H4 (cell line): ENCODE measurements around the gene FN1. TPM values are rescaled to one million over a fixed set of nuclear protein-coding genes. Genes with fewer than 3 reads are reported as not detected.

Experiments
- DNase-seq: peaks from one replicate; pipeline ENCODE4 v3.0.0-alpha.2; 2015; ENCODE audit warnings: low spot score
- total RNA-seq: library from RNA; depleted of rRNA; stranded (reverse); fragments of >200 nt; shearing (Covaris generic); gene quantifications from 2 replicates; pipeline ENCODE4 v1.2.3, GENCODE V29; 2014

FN1 gene
- total RNA-seq, 1 experiment from 2014 or later, result 270 TPM

DNA sequence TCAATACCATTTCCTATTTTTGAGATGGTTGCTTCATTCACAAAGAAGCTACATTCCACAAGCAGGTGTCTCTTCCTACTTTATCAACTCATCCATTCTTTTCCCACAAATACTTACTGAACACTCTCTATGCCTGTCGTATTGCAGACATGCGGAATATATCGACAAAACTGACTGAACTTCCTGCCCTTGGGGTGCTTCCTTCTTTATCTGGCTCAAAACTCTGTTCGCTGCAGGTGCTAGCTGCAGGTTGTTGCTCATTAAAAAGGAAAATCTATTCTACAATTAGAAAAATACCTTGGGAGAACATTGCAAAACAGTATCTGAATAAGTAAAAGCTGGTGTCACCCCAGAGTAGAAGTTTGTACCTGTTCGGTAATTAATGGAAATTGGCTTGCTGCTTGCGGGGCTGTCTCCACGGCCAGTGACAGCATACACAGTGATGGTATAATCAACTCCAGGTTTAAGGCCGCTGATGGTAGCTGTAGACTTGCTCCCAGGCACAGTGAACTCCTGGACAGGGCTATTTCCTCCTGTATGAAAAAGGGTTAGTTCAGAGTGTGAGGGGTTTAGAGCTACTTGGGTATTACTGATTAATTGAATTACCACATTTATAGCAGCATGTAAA lies 52.1 kb downstream of the FN1 start:
- DNase-seq, result no peak

DNA sequence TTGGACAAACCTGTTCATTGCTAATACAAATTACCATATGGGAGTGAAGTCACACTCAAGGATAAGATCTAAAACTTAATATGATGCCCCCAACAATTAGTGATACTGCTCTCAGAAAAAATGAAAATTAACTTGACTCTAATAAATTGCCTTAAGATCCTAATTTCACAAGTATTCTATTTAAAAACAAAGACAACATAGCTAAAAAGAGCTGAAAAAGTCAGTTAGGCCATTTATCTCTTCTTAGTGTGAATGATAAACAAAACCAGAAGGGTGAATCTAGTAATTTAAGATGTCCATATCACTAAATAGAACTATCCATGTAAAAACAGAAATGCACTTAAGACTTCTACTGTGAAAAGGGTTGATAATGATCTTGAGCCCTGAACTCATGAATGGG lies 53.4 kb downstream of the FN1 start:
- DNase-seq, result no peak

DNA sequence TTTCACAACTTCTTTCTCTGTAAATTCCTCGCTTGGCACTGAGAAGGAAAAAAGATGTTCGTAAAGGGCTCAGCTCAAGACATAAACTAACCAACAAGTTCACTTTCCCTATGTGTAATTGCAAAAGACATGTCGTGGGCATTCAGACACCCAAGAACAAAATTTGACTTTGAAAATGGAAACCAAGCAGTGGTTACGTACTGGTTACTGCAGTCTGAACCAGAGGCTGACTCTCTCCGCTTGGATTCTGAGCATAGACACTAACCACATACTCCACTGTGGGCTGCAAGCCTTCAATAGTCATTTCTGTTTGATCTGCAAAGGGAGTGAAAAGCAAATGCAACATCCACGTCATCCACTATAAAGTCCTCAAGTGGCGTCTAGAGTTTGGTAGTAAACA lies 53.9 kb downstream of the FN1 start:
- DNase-seq, result no peak

- no peak for DNase-seq
These were observed 55.2 kb downstream of the FN1 start for GRCh38 chr2:215380699-215381098.

DNA sequence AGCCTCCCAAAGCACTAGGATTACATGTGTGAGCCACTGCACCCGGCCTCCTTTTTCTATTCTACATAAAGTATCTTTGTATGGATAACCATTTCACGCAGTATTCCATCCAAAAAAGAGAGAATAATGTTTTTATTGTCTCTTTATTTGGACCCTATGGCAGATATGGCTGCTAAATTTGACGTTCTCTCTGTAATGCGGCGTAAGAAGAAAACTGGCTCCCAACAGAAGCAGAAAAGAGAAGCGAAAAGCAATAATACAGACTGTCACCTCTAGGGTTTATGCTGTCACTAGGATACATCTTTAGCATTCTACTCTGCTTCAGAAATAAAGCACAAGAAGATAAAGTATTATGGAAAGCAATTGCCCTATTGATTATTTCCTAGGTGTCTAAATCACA lies 55.9 kb downstream of the FN1 start:
- DNase-seq, result no peak

DNA sequence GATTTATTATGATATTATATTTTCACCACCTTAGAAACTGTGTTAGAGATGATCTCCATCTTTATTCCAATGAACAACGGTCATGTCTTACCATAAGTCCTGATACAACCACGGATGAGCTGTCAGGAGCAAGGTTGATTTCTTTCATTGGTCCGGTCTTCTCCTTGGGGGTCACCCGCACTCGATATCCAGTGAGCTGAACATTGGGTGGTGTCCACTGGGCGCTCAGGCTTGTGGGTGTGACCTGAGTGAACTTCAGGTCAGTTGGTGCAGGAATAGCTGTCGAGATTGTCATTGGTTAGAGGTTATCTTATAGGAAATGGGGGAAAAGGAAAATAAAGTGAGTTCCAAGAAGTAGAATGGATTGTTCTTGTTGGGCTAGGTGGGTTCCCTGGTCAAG lies 56.8 kb downstream of the FN1 start:
- DNase-seq, result no peak

DNA sequence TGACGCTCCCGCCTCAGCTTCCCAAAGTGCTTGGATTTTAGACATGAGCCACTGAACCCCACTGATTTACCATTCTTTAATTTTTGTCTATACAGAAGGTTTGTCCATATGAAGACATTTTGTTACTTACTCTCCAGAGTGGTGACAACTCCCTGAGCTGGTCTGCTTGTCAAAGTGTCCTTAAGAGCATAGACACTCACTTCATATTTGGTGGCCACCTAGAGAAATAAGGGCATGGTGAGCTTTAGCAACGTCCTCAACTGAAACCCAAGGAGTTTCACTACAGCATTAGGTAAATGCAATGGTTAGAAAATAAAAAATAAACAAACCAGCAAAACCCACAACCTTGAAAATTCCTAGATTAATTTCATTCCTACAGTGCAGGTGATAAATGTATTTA lies 57.8 kb downstream of the FN1 start:
- DNase-seq, result no peak

DNA sequence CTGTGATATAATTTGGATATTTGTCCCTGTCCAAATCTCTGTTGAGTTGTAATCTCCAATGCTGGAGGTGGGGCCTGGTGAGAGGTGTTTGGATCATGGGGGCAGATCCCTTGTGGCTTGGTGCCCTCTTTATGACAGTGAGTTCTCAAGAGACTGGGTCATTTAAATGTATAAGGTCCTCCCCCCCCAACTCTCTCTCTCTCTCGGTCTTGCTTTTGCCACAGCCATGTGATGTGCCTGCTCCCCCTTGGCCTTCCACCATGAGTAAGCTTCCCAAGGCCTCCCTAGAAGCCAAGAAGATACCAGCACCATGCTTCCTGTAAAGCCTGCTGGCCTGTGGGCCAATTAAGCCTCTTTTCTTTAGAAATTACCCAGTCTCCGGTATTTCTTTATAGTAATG lies 58.6 kb downstream of the FN1 start:
- DNase-seq, result no peak

- DNase-seq, result no peak
These were observed 59.6 kb downstream of the FN1 start for GRCh38 chr2:215376103-215376780.

- no peak for DNase-seq
These were observed 60.4 kb downstream of the FN1 start for GRCh38 chr2:215375467-215375830.

- no peak for DNase-seq
These were observed 61.0 kb downstream of the FN1 start for GRCh38 chr2:215374642-215375466.

DNA sequence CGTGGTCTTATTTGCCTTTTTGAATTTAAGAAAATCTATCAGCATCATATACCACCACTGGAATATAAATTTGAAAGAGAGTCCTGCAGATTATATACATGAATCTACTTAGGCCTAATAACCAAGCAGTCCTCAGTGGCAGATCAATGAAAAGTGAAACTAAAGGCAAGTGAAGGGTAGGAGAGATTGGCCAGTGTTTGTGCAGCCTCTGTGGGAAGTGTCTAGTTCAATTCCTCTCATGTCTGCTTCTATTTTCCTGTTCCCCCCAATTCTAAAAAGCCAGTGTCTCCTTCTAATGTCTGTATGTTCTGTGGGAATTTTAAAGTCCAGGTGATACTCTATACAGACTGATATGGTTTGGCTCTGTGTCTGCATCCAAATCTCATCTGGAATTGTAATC lies 61.9 kb downstream of the FN1 start:
- DNase-seq, result no peak

DNA sequence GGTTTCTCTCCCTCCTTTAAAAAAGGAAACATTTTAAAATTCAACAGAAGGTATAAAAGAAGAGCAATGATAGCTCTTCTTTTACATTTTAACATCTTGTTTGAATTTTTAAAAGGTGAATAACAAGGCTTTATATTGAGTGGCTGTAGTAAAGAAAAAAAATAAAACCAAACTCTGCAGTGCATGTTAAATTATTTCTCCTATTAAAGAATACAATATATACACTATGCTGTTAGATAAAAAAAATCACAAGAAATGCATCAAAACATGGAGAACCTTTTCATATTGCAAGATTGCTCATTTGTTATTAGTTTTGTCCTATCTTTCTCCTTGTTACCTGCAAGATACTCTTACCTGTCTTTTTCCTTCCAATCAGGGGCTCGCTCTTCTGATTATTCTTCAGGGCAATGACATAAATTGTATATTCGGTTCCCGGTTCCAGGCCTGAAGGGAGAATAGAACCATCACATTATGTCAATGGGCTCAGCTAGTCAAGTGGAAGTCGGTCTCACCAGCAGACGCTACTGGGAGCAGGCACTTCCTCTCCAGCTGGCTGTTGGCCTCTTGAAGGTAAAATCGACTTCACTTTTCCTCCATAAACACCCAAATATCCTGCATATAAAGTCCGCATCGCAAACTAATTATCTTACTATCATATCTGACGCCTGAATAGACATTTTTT lies 62.8 kb downstream of the FN1 start:
- no peak for DNase-seq

DNA sequence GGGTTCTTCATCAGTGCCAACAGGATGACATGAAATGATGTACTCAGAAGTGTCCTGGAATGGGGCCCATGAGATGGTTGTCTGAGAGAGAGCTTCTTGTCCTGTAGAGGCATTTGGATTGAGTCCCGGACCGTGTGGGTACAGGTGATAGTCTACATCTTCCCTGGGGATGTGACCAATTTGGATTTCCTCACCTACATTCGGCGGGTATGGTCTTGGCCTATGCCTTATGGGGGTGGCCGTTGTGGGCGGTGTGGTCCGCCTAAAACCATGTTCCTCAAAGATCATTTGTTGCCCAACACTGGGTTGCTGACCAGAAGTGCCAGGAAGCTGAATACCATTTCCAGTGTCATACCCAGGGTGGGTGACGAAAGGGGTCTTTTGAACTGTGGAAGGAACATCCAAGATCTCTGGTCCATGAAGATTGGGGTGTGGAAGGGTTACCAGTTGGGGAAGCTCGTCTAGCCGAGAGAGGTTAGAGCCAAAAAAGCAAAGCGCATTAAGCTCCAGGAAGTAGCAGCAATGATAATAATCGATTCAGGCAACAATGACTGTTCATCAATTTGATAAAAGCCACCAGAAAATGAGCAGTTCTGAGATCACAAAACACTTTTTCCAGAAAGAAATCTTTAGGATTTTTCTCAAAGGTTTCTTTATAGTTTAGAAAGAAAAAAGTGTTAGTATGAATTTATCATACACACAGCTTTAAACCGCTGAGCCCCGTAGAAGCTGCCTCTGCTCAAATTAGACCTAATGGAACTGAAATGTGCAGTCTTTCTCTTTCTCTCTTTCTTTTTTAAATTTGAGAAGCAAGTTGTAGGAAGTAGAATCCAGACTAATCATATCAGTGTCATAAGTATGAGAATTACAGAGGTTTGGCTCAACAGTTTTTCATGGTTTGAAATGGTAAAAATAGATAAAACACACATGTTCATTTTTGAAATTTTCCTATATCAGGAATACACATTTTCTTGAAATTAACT lies 63.7 kb downstream of the FN1 start:
- DNase-seq, result no peak

GRCh38 chr2:215370112-215370965 lies 65.5 kb downstream of the FN1 start:
- DNase-seq, result no peak

DNA sequence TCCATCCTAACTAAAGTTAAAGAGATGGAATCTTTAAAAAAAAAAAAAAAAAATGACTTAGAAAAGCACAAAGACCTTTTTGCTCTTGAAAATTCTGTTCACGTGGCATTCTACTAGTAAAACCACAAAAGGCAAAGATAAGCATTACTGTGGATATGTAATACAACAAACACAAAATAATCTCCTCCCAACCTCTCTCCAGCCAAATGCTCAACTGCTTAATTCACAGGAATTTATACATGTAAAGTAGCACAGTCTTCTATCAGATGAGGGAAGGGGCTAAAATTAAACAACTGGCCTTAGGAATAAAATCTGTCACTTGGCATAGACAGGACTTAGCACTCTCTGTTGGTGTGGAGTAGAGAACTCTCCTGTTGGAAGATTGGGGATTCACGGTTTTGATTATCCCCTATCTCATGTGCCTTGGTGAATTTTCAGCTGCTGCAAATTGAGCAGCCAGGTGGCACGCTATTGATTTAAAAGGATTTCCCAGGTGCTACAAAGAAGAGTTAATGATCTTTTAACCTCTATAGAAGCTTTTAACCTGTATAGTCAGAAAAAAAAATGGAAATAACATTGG lies 66.6 kb downstream of the FN1 start:
- DNase-seq, result no peak

DNA sequence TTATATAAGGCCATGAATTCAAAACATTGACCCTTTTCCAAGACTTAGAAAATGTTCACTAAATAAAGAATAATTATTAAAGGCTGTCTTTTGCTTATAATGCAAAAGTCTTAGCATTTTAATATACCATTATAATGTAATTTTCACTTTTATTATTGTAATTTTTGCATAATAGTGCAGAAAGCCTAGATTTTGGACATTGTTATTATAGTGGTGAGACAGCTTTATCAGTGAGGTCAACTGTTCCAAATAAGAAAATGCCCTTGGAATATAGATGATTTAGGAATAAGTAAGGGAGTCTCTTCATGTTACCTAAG lies 67.4 kb downstream of the FN1 start:
- no peak for DNase-seq

DNA sequence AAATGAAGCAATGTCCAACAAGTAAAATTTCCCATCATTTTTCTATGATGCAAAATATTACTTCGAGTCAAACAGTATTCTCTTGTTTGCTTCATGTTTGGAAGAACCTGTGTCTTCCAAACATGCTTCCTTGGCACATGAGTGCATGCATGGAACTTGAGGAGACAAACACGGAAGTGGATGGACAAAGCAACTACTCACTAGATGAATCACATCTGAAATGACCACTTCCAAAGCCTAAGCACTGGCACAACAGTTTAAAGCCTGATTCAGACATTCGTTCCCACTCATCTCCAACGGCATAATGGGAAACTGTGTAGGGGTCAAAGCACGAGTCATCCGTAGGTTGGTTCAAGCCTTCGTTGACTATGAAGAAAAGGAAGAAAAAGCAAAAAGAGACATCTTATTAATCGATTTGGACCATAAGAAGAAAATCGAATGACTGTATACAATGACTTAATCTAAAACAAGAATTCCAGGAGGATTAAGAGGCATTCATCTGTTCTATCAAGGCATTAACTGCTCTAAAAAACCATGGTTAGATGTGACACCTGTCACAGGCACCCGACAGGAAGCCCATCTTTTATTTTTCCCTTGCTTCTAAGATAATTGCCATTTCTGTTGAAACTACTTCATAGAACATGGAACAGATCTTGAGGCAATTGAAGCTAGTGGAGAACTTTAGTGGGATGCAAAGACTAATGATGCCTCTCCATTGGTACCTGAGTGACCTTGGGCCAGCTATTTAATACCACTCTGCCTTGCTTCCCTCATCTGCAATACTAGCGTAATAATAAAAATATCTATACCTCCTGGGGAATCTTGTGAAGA lies 68.0 kb downstream of the FN1 start:
- DNase-seq, result no peak

GRCh38 chr2:215366440-215367032 lies 69.3 kb downstream of the FN1 start:
- no peak for DNase-seq
